IPS-20b (cell line): ENCODE measurements around the gene CXCL14.

Source experiments
- H3K27ac ChIP-seq: one replicate; pipeline ENCODE4 v1.5.1; 2013; ENCODE audit warnings: low read length
- H3K27me3 ChIP-seq: 2 replicates; pipeline ENCODE4 v1.6.1; 2013; ENCODE audit warnings: mild to moderate bottlenecking, low read length, inconsistent platforms; ENCODE audit not compliant: insufficient read depth
- H3K36me3 ChIP-seq: 2 replicates; pipeline ENCODE4 v1.6.1; 2013; ENCODE audit warnings: low read depth, mild to moderate bottlenecking, inconsistent platforms, low read length, moderate library complexity; ENCODE audit not compliant: insufficient read depth
- H3K4me1 ChIP-seq: 2 replicates; pipeline ENCODE4 v1.6.1; 2013; ENCODE audit warnings: mild to moderate bottlenecking, control low read depth, inconsistent platforms, low read length, moderate library complexity; ENCODE audit not compliant: insufficient read depth
- H3K4me3 ChIP-seq: 2 replicates; pipeline ENCODE4 v1.5.1; 2013; ENCODE audit warnings: mild to moderate bottlenecking, low read length, inconsistent platforms
- H3K9ac ChIP-seq: 2 replicates; pipeline ENCODE4 v1.6.1; 2013; ENCODE audit warnings: low read depth, mild to moderate bottlenecking, inconsistent platforms, low read length, moderate library complexity
- H3K9me3 ChIP-seq: 2 replicates; pipeline ENCODE4 v1.6.1; 2013; ENCODE audit warnings: mild to moderate bottlenecking, low read depth, low read length, inconsistent platforms; ENCODE audit not compliant: insufficient read depth

Gene CXCL14

GRCh38 chr5:135577421-135577820, 1.4 kb downstream of the CXCL14 start:
- no peaks in the 10 kb centered on the region for H3K36me3 ChIP-seq
- peaks cover 14% of the 10 kb centered on the region for H3K4me1 ChIP-seq
- H3K4me3 ChIP-seq: peak overlapping the region; percentile 71; the same call in 1 of the 2 replicates
- peaks cover 81% of the 10 kb centered on the region for H3K27me3 ChIP-seq
- H3K9ac ChIP-seq: no peak overlapping the region
- no peaks in the 10 kb centered on the region for H3K9me3 ChIP-seq
- no peak overlapping the region for H3K27ac ChIP-seq

- Histone ChIP-seq H3K27me3 (peaks cover 69% of the 10 kb centered on the region), H3K27ac (no peak overlapping the region), H3K4me3 (no peak overlapping the region), H3K4me1 (peaks cover 14% of the 10 kb centered on the region), H3K9ac (no peak overlapping the region), H3K36me3 (no peaks in the 10 kb centered on the region), H3K9me3 (no peaks in the 10 kb centered on the region)
Observed at GRCh38 chr5:135576075-135576599, 2.7 kb downstream of the CXCL14 start.

- Histone ChIP-seq H3K27ac (no peak overlapping the region), H3K27me3 (peaks cover 58% of the 10 kb centered on the region), H3K4me1 (peaks cover 14% of the 10 kb centered on the region), H3K36me3 (no peaks in the 10 kb centered on the region), H3K4me3 (no peak overlapping the region), H3K9me3 (no peaks in the 10 kb centered on the region), H3K9ac (no peak overlapping the region)
Observed at GRCh38 chr5:135574493-135574892, 4.3 kb downstream of the CXCL14 start.

- H3K27ac ChIP-seq: no peak overlapping the region
- no peak overlapping the region for H3K9ac ChIP-seq
- H3K36me3 ChIP-seq: no peaks in the 10 kb centered on the region
- peaks cover 6% of the 10 kb centered on the region for H3K4me1 ChIP-seq
- no peaks in the 10 kb centered on the region for H3K9me3 ChIP-seq
- no peak overlapping the region for H3K4me3 ChIP-seq
- peaks cover 33% of the 10 kb centered on the region for H3K27me3 ChIP-seq
Observed at GRCh38 chr5:135571902-135572301, 6.9 kb downstream of the CXCL14 start.

- Histone ChIP-seq H3K27me3 (peaks cover 33% of the 10 kb centered on the region), H3K27ac (no peak overlapping the region), H3K9ac (no peak overlapping the region), H3K36me3 (no peaks in the 10 kb centered on the region), H3K4me3 (no peak overlapping the region), H3K4me1 (peaks cover under 1% of the 10 kb centered on the region; the same call in 1 of the 2 replicates), H3K9me3 (no peaks in the 10 kb centered on the region)
Observed at GRCh38 chr5:135571066-135571609, 7.7 kb downstream of the CXCL14 start.

DNA sequence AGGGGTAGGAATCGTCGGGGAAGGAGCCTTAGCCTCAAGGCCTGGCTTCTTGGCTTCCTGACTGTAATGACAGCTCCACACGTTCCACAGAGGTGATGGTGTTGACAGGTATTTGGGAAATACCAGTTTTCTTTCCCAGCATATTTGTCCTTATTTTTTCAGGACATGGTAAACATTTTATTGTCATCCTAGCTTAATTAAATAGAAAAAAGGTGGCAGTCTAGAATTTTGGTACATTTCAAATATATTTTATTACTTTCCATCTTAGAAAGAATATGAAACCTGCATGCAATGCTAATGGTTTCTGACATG, 8.4 kb downstream of the CXCL14 start:
- peaks cover 32% of the 10 kb centered on the region for H3K27me3 ChIP-seq
- H3K4me1 ChIP-seq: peaks cover 4% of the 10 kb centered on the region; the same call in 1 of the 2 replicates
- H3K9me3 ChIP-seq: no peaks in the 10 kb centered on the region
- H3K36me3 ChIP-seq: no peaks in the 10 kb centered on the region
- no peak overlapping the region for H3K9ac ChIP-seq
- H3K27ac ChIP-seq: no peak overlapping the region
- H3K4me3 ChIP-seq: no peak overlapping the region

DNA sequence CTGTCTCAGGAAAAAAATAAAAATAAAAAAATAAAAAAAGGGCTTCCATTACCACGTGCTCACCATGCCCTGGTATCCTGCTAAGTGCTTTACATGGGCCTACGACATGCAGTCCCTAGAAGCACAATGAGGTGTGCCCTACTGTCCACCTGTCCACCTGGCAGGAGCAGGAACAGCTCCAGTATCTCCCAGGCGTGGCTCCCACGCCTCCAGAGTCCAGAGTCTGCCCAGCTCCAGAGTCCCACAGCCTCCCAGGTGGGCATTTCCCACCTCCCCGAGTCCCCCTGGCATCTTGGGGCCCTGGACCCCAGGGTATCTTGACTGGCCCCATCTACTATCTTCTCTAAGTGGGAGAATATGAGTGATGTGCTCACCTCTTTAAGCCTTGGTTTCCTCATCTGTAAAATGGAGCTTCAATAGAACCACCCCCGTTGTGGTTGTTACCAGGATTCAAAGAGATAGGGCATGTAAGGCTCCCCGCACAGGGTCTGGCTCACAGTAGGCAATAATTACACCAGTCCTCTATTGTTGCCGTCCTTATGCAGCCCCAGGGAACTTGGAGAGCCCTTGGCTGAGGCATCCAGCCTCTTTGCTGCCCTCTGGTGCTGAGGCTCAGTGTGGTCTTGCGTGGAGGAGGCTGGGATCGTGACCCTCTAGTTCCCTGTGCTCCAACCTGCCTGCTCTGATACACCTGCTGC, 8.9 kb downstream of the CXCL14 start:
- H3K4me3 ChIP-seq: no peak overlapping the region
- no peak overlapping the region for H3K27ac ChIP-seq
- no peak overlapping the region for H3K9ac ChIP-seq
- no peaks in the 10 kb centered on the region for H3K9me3 ChIP-seq
- H3K36me3 ChIP-seq: no peaks in the 10 kb centered on the region
- peaks cover 6% of the 10 kb centered on the region; the same call in 1 of the 2 replicates for H3K4me1 ChIP-seq
- H3K27me3 ChIP-seq: peaks cover 32% of the 10 kb centered on the region

- Histone ChIP-seq H3K27me3 (peaks cover 41% of the 10 kb centered on the region), H3K4me3 (no peak overlapping the region)
Observed at GRCh38 chr5:135568923-135569360, 9.8 kb downstream of the CXCL14 start.

GRCh38 chr5:135568246-135568645, 10.5 kb downstream of the CXCL14 start:
- H3K4me1 ChIP-seq: peaks cover 12% of the 10 kb centered on the region; the same call in 1 of the 2 replicates

More at GRCh38 chr5:135568923-135569360, 9.8 kb downstream of the CXCL14 start:
- H3K36me3 ChIP-seq: no peaks in the 10 kb centered on the region
- H3K4me1 ChIP-seq: peaks cover 12% of the 10 kb centered on the region; the same call in 1 of the 2 replicates
- no peak overlapping the region for H3K9ac ChIP-seq
- no peaks in the 10 kb centered on the region for H3K9me3 ChIP-seq
- H3K27ac ChIP-seq: no peak overlapping the region

GRCh38 chr5:135567661-135568060, 11.1 kb downstream of the CXCL14 start:
- no peak overlapping the region for H3K9ac ChIP-seq
- H3K4me3 ChIP-seq: no peak overlapping the region
- H3K27me3 ChIP-seq: peaks cover 39% of the 10 kb centered on the region
- no peaks in the 10 kb centered on the region for H3K36me3 ChIP-seq
- peaks cover 12% of the 10 kb centered on the region; the same call in 1 of the 2 replicates for H3K4me1 ChIP-seq
- H3K27ac ChIP-seq: no peak overlapping the region
- no peaks in the 10 kb centered on the region for H3K9me3 ChIP-seq

More at GRCh38 chr5:135568246-135568645, 10.5 kb downstream of the CXCL14 start:
- H3K9ac ChIP-seq: no peak overlapping the region
- no peaks in the 10 kb centered on the region for H3K9me3 ChIP-seq
- H3K27me3 ChIP-seq: peaks cover 39% of the 10 kb centered on the region
- no peaks in the 10 kb centered on the region for H3K36me3 ChIP-seq
- no peak overlapping the region for H3K27ac ChIP-seq
- no peak overlapping the region for H3K4me3 ChIP-seq

- H3K9ac ChIP-seq: no peak overlapping the region
- H3K27ac ChIP-seq: no peak overlapping the region
- H3K27me3 ChIP-seq: peaks cover 43% of the 10 kb centered on the region
- H3K9me3 ChIP-seq: no peaks in the 10 kb centered on the region
- H3K4me3 ChIP-seq: no peak overlapping the region
- peaks cover 12% of the 10 kb centered on the region; the same call in 1 of the 2 replicates for H3K4me1 ChIP-seq
- no peaks in the 10 kb centered on the region for H3K36me3 ChIP-seq
Observed at GRCh38 chr5:135566422-135567400, 12.1 kb downstream of the CXCL14 start.
